Left lung (tissue), 10 donors: ENCODE measurements around the gene HPSE2. TPM values are rescaled to one million over a fixed set of nuclear protein-coding genes. Genes with fewer than 3 reads are reported as not detected.

ENCODE experiments used
- ATAC-seq: fragments of 200-7000 bp; cut with Tn5 transposase; one replicate; pipeline ENCODE4 v1.9.1; 2020; ENCODE audit warnings: moderate library complexity
- DNase-seq, 4 donors: peaks; one replicate each; pipeline ENCODE4 v3.0.0-alpha.2; 2013 to 2020
- H3K27ac ChIP-seq, 2 donors: fragments of 200-600 bp; sonication (generic) in 1 of 2; one replicate each; pipeline versions ENCODE4 v1.5.0 to v1.8.0; 2020 to 2021
- H3K27me3 ChIP-seq, 2 donors: fragments of 200-600 bp; sonication (generic) in 1 of 2; one replicate each; pipeline versions ENCODE4 v1.5.0 to v1.8.0; 2020 to 2021
- H3K36me3 ChIP-seq, 2 donors: fragments of 200-600 bp; sonication (generic) in 1 of 2; one replicate each; pipeline versions ENCODE4 v1.5.0 to v1.8.0; 2020 to 2021
- H3K4me1 ChIP-seq, 2 donors: fragments of 200-600 bp; one replicate each; pipeline ENCODE4 v1.8.0; 2021
- H3K4me3 ChIP-seq, 2 donors: fragments of 200-600 bp; sonication (generic) in 1 of 2; one replicate each; pipeline versions ENCODE4 v1.5.0 to v1.8.0; 2020 to 2021; ENCODE audit warnings: mild to moderate bottlenecking in 1 of 2
- H3K9me3 ChIP-seq, 2 donors: fragments of 200-600 bp; sonication (generic) in 1 of 2; one replicate each; pipeline versions ENCODE4 v1.5.0 to v1.8.0; 2020 to 2021
- CTCF ChIP-seq, 2 donors: fragments of 200-600 bp; sonication (generic) in 1 of 2; IDR thresholded peaks; one replicate each; pipeline versions ENCODE4 v1.5.0 to v1.8.0; 2021; ENCODE audit warnings: antibody characterized with exemption in 2 of 2
- intact Hi-C, 2 donors: fragments of 100-400 bp; cut with DNase I; formaldehyde crosslinking; loops; one replicate each; pipeline versions ENCODE4 v1.11.2 to v1.14.2; 2022
- polyA plus RNA-seq, 6 donors: library from polyadenylated mRNA; unstranded; fragments of 120-200 nt; gene quantifications; one replicate each; pipeline ENCODE4 v1.2.1, GENCODE V29; 2013; ENCODE audit not compliant: insufficient read length in 6 of 6
- total RNA-seq, 2 donors: library from RNA; stranded (reverse); fragmentation: NEBNext Ultra II Directional; extraction: Animal tissue kit (Norgen Biotek cat#: 25700); gene quantifications; one replicate each; pipeline ENCODE4 v1.2.1, GENCODE V29; 2021
- donor health status: DM: no; HTN: yes; CAD: no.
- donor health status: DM: no; HTN: no; CAD: no.

HPSE2 gene
- total and polyA plus RNA-seq, 8 donors, result 0.50 to 20.4 (median 12.1) TPM

DNA sequence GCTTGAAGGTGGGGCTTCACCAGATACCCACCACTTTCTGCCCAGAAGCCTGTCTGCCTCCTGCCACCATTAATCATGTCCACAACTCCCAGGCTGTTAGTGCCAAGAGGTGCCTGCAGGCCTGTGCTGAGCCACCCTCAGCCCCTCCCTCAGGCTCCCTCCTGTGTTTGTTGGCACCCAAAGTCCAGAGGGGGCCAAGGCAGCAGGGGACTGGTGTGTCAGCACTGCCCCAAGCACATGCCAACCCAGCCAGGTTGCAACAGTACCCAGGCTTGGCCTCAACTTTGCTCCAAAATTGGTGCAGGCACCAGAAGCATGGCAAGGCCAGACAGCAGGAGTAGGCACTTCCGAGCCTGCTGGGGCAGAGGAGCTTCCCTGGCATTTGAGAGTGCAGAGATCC, 111.3 kb downstream of the HPSE2 start:
- no peaks in the 10 kb centered on the region for H3K36me3 ChIP-seq
- ATAC-seq, result no peak

DNA sequence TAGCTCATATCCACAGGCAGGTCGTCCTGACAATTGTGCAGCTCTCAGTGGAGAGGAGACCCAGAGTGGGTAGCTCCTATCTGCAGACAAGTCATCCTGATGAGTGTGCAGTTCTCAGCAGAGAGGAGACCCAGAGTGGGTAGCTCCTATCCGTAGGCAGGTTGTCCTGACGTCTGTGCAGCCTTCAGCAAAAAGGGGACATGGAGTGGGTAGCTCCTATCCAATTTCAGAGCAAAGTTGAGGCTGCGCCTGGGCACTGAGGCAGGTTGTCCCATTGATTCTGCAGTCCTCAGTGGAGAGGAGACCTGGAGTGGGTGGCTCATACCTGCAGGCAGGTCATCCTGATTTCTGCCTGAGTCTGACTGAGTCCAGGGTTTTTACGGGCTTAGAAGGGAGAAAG, 111.8 kb downstream of the HPSE2 start:
- intact Hi-C loops, result no loop called here
- no peaks in the 10 kb centered on the region for H3K36me3 ChIP-seq
- no peak overlapping the region for H3K27ac ChIP-seq
- TF ChIP-seq CTCF (IDR thresholded peaks at IDR 0.05), result no peak
- no peak for ATAC-seq
- DNase-seq, result no peak
- H3K9me3 ChIP-seq, result peaks cover 0 to 21% of the 10 kb centered on the region in 2 donors
- H3K4me3 ChIP-seq, result no peak overlapping the region
- H3K4me1 ChIP-seq, result no peaks in the 10 kb centered on the region
- no peaks in the 10 kb centered on the region for H3K27me3 ChIP-seq

More for the DNA sequence above, 111.3 kb downstream of the HPSE2 start:
- H3K27me3 ChIP-seq, result no peaks in the 10 kb centered on the region
- intact Hi-C loops, result no loop called here
- no peak for TF ChIP-seq CTCF (IDR thresholded peaks at IDR 0.05)
- no peak overlapping the region for H3K4me3 ChIP-seq
- peaks cover 0 to 21% of the 10 kb centered on the region in 2 donors for H3K9me3 ChIP-seq
- H3K27ac ChIP-seq, result no peak overlapping the region
- no peaks in the 10 kb centered on the region for H3K4me1 ChIP-seq
- DNase-seq, result no peak

DNA sequence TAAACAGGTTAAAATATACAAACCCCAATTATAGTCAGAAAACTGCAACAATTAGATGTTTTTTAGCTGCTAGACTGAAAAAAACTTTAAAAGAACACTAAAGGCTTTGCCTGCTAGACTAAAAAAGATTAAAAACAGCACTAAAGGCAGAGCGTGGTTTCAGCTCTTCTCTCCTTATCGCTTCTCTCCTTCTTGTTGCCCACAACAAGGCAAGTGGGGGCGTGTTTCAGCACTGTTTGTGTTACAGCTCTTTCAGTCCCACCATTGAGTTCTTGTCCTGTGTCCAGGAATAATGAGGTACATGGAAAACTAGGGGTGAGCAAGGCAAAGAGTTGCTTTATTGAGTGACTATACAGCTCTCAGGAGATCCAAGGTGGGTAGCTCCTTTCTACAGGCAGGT, 112.3 kb downstream of the HPSE2 start:
- no peak for ATAC-seq
- Histone ChIP-seq H3K9me3 (peaks cover 0 to 20% of the 10 kb centered on the region in 2 donors), H3K4me3 (no peak overlapping the region), H3K36me3 (no peaks in the 10 kb centered on the region), H3K27ac (no peak overlapping the region), H3K4me1 (no peaks in the 10 kb centered on the region), H3K27me3 (no peaks in the 10 kb centered on the region)
- TF ChIP-seq CTCF (IDR thresholded peaks at IDR 0.05), result no peak
- no peak for DNase-seq
- intact Hi-C loops, result no loop called here

DNA sequence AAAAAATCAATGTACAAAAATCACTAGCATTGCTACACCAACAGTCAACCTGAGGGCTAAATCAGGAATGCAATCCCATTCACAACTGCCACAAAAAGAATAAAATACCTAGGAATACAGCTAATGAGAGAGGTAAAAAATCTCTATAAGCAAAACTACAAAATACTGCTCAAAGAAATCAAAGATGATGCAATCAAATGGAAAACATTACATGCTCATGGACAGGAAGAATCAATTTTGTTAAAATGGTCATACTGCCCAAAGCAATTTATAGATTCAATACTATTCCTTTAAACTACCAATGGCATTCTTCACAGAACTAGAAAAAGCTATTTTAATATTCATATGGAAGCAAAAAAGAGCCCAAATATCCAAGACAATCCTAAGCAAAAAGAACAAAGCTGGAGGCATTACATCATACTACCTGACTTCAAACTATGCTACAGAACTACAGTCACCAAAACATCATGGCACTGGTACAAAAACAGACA, 116.3 kb downstream of the HPSE2 start:
- ATAC-seq, result no peak
- Histone ChIP-seq H3K27ac (no peak overlapping the region), H3K4me1 (no peaks in the 10 kb centered on the region), H3K4me3 (no peak overlapping the region), H3K36me3 (no peaks in the 10 kb centered on the region), H3K9me3 (peaks cover 0 to 10% of the 10 kb centered on the region in 2 donors), H3K27me3 (no peaks in the 10 kb centered on the region)
- intact Hi-C loops, result no loop called here
- TF ChIP-seq CTCF (IDR thresholded peaks at IDR 0.05), result no peak
- no peak for DNase-seq

GRCh38 chr10:99115703-99116102, 119.9 kb downstream of the HPSE2 start:
- H3K4me1 ChIP-seq, result no peaks in the 10 kb centered on the region
- no peak for DNase-seq
- H3K9me3 ChIP-seq, result peaks cover 0 to 6% of the 10 kb centered on the region in 2 donors
- ATAC-seq, result no peak
- H3K36me3 ChIP-seq, result no peaks in the 10 kb centered on the region
- no peak overlapping the region for H3K4me3 ChIP-seq
- no peaks in the 10 kb centered on the region for H3K27me3 ChIP-seq
- no peak for TF ChIP-seq CTCF (IDR thresholded peaks at IDR 0.05)
- H3K27ac ChIP-seq, result no peak overlapping the region
- intact Hi-C loops, result no loop called here
